Muscle of back (tissue), 11 donors: ENCODE measurements around the gene SUDS3. TPM values are rescaled to one million over a fixed set of nuclear protein-coding genes. Genes with fewer than 3 reads are reported as not detected.
"Not testable (repeated sequence)": the region's sequence is repeated elsewhere in the genome, so short reads cannot be mapped to it uniquely, and the experiment has no call there.

ENCODE experiments used
- DNase-seq, 3 donors: peaks; one replicate each; pipeline versions ENCODE4 v3.0.0 to v3.0.0-alpha.2; 2013
- polyA plus RNA-seq, 10 donors: library from polyadenylated mRNA; unstranded; fragments of 120-200 nt; gene quantifications; one replicate each; pipeline ENCODE4 v1.2.1, GENCODE V29; 2013; ENCODE audit not compliant: insufficient read length in 10 of 10

Gene SUDS3
- polyA plus RNA-seq, 10 donors, result 24.6 to 37.3 (median 30.0) TPM

DNA sequence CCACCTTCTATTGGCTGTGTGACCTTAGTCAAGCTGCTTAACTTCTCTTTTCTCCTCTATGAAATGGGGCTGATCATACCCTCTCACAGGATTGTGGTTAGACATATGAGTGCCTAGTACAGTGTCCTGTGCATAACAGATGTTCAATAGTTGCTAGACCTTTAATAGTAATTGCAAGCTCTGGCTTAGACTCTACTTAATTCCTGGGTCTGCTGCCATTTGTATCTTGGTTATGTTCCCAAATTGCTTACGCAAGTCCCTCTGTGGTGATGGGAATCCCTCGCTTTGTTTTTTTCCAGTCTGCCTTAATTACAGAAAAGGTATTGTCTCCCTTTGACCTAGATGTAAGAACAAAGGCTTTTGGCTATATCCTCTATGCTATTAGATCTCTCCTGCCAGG, 15.1 kb downstream of the SUDS3 start:
- DNase-seq, result peak in 1 of 3 donors; percentile 6

DNA sequence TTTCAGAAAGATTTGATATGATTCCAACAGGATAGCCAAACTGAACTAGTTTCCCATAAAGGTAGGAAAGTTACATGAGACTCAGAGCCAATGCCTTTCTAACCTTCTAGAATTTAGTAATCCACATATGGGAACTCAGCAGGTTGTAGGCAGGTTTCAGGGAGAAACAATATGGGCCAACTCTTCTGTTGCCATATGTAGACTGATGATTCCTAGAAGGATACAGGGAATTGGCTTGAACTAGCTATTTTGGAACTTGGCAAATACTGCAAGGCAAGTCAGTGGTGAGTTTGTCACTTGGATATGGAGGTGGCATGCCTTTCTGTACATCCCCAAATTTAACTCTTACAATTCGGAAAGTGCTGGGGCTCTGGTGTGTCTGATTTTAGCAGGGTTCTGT, 15.5 kb downstream of the SUDS3 start:
- no peak for DNase-seq

DNA sequence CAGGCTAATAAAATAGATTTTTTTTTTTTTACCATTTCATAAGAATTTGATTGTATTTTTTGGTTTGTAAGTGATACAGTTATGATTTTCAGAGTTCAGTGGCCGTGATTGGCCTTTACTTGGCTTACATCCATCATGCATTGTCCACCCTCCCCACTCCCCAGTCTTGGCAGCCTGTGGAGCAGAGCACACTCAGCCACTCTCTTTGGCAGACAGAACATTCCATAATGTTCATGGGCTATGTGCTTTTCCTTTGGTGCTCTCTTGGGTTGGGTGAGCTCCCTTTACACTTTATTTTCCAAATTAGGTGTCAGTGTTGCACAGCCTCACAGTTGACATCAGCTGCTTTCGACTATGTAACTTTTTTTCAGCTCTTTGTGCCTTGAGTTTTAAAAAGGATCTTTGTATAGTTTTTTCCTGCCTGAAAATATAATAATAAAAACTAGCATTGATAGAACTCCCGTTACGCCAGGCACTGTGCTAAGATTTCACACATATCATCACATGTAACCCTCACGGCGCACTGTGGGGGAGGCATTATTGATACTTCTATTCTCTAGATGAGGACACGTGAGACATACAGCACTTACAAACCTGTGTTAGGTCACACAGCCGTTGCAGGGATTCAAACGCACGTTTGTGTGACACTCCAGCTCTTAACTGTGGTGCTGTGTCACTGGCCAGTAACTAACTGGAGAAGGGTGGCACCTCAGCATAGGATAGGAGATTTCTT, 21.5 kb downstream of the SUDS3 start:
- peak in 1 of 3 donors; percentile 11 for DNase-seq

DNA sequence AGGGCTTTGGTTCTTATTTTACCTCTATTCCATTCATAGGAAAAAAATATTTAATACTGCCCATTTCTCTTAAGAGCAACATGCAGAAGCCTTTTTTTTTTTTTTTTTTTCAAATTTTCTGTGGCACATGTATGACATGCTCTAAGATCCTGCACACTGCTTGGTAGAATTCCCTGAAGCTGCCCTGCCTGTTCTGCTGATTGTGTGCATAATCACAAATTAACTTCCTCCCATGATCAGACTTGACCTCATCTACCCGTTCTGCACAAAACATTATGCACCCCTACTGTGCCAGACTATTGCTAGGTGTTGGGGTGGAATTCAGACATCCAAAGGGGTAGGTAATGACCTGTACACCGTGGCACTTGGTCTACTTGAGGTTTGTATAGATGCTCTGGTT, 22.2 kb downstream of the SUDS3 start:
- no peak for DNase-seq

DNA sequence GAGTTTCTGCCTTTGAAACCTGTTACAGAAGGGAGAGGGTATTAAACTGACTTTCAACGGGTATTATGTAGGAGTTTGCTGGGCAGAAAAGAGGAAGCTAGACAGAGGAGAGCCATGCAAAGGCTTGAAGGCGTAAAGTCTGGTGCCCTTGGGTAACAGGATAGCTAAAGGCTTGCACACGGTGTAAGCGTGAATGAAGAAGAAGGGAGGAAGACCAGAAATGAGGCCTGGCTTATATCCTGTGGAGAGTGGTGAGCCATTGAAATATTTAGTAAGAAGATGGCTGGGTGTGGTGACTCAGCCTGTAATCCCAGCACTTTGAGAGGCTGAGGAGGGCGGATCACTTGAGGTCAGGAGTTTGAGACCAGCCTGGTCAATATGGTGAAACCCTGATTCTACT, 22.6 kb downstream of the SUDS3 start:
- no peak for DNase-seq

DNA sequence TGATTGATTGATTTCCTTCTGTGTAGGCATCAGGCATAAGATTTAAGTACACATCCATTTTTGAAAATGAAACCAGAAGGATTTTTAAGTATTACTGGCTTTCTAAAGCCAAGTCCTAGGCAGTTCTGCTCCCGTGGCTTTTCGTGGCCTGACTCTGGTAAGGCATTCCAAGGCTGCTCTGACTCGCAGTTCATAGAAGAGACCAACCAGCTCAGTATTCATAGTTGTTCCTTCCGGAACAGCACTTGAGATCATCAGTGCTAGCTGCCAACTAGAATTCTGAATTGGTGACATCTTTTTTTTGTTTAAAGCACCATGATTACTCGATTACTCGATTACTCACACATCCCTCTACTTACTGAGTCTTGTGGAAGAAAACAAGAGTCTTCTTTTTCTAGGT, 25.9 kb downstream of the SUDS3 start:
- DNase-seq, result peak in 1 of 3 donors; percentile 38

DNA sequence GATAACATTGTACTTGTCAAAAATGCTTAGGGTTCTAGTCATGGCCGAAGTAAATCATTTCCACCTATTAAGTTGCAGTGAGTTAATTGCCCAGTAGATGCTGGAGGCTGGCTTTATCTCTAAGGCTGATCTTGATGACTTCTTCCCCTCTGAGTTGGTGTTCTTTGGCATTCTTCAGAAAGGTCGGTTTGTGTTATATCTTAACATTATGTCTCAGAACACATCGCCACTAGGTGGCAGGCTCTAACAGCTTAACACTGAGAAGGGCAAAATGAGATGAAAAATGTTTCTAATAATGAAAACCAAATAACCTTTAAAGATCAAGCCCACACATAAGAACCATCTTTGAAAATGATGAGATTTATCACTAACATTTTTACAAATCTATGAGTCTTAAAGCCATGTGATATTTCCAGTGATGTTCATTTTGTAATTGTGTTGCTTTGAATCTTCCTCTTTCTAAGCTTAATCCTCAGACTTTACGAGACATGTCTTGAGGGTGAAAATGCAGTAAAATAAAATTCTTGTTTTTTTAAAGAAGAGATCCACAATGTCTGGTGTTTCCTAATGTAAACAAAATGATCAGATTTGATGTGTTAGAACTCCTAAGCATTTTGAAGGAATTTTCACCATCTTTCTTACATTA, 28.6 kb downstream of the SUDS3 start:
- DNase-seq, result peak; percentile 38 to 61 (median 46)

DNA sequence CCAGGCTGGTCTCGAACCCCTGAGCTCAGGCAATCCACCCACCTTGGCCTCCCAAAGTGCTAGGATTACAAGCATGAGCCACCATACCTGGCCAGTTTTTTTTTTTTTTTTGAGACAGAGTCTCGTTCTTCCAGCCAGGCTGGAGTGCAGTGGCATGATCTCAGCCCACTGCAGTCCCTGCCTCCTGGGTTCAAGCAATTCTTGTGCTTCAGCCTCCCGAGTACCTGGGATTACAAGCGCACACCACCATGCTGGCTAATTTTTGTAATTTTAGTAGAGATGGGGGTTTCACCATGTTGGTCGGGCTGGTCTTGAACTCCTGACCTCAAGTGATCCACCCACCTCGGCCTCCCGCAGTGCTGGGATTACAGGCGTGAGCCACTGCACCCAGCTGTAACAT, 31.9 kb downstream of the SUDS3 start:
- DNase-seq, result not testable (repeated sequence)

DNA sequence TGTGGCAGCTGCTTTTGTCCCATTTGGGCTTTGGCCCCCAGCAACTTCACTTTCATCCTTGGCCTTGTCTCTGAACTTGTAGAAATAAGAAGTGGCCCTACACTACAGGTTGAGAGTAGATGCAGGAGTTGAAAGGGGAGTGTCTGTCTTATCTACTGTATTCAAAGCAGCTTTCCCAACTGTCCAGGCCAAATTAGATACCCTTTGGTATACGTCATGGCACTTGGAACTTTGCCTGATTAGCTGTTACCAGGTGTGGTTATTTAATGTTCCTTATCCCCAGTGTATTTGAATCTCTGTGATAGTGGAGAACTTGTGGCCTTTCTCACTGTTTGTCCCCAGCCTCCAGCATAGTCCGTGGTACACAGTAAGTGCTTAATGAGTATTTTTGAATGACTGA, 33.5 kb downstream of the SUDS3 start:
- DNase-seq, result no peak

DNA sequence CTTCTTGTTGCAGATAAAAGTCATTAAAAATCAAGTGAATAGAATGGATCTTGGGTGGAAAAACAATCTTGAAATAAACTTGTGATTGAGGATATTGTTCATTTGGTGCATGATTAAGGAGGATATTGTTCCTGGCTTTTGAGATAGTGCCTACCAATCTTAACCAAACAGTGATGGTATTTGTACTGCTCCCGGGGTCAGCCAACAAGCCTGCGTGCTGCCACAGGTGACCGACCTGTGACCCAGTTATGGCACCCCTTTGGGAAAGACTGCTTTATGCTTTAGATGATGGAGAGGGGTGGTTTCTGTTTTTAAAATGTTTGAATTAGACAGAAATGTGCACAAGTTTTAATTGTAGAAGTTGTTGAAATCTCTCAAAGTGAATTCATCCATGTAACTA, 41.6 kb downstream of the SUDS3 start:
- no peak for DNase-seq

DNA sequence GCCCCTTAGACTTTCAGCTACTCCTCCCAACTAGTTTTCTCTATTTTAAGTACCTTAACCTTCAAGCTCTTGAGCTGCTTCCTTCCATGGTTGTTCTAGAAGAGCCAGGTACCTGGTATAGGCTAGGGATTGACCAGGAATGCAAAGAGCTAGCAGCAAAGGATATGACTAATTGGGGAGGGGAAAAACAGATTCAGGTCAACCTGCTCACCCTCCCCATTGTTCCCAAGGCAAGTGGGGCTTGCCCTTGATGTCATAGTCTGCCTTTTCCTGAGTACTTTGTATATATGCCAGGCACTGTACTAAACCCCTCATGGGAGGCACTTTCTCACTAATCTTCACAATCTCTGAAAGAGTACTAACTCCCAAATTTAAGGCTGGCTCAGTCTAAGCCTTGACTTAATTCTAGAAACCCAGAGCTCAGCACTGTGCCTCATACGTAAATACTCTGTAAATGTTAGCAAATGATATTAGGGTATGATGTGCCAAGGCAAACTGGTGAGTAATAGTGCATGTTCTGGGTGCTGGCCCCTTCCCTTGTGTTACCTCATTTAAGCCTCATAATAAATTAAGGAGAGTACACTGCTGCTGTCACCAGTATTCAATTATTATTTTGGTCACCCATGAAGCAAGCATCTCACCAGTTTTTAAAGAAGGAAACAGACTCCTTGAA, 42.2 kb downstream of the SUDS3 start:
- no peak for DNase-seq

DNA sequence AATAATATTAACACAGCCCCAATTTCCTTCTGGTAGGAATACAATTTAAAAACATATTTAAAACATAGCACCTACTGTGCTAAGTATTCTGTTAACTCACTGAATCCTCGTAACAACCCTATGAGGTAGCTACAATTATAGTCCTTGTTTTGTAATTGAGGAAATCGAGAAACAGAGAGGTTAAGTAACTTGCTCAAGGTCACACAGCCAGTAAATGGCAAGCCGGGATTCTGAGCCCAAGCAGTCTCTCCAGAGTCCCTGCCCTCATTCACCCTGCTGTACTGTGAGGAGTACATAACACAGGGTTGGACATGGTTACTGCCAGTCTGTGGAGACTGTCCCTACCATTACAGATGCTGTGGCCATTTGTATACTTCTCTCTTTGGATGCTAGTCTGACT, 44.3 kb downstream of the SUDS3 start:
- DNase-seq, result no peak

DNA sequence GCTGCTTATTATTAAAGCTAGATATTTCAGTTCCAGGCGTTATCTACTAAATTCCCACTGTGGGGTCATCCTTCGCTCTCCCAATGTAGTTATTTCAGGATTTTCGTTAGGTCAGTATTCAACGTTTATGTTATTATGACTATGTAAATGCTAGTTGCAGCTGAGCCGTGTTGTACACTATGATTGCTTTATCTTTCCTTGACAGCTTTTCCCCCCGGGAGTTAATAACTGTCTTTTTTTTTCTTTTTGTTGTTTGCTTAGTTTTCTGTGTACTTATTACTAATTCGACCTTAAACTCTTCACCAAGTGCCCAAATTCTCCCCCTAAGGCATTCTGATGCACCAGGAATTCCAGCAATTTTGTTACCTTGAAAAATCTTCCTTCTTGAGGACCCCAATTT, 48.5 kb downstream of the SUDS3 start:
- DNase-seq, result no peak

DNA sequence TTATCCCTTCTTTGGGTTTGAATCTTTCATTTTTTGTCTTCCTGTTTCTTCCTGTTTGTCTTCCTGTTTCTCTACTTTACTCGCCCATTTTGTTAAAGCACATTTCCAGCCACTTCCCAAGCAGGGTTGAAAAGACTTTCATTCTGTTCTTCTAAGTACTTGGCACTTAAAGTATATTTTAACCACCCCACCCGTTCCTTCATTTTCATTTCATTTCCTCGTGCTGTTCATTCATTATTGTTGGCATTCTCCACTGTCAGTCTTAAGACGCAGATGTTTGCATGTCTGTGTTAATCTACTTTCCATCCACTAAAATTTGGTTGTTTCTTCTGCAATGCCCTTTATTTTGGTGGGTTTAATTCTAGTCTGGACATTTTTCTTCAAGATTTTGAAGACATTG, 49.0 kb downstream of the SUDS3 start:
- DNase-seq, result no peak

DNA sequence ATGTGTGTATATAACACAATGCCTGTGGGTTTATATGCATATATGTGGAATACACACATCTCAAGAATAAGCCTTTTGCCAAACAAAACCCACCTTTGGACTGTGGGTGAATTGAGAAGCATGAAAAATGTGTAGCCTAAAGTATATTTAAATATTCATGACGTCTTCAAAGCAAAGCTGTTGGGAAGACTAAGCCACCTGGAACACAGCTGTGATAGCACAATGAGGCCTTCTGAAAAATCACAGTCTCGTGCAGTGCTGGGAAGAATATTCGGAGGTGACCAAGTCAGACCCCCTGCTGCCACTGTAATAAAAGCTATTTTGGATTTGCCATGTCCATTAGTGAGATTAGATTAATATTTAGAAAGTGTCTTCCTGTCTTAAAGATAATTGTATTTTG, 51.5 kb downstream of the SUDS3 start:
- DNase-seq, result no peak

DNA sequence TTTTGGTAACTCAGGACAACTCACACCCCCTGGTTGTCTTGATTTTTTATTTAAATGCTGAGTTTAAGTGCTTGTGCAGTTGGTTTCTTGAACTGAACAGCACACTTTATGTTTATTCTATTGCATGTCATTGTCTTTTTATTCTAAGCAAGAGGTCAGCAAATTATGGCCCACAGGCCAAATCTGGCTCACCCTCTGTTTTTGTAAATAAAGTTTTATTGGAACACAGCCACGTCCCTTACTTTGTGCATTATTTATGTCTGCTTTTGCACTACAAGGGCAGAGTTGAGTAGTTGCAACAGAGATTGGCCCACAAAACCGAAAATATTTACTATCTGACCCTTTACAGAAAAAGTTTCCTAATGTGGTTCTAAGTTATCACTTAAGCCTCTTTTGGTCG, 52.3 kb downstream of the SUDS3 start:
- DNase-seq, result no peak

DNA sequence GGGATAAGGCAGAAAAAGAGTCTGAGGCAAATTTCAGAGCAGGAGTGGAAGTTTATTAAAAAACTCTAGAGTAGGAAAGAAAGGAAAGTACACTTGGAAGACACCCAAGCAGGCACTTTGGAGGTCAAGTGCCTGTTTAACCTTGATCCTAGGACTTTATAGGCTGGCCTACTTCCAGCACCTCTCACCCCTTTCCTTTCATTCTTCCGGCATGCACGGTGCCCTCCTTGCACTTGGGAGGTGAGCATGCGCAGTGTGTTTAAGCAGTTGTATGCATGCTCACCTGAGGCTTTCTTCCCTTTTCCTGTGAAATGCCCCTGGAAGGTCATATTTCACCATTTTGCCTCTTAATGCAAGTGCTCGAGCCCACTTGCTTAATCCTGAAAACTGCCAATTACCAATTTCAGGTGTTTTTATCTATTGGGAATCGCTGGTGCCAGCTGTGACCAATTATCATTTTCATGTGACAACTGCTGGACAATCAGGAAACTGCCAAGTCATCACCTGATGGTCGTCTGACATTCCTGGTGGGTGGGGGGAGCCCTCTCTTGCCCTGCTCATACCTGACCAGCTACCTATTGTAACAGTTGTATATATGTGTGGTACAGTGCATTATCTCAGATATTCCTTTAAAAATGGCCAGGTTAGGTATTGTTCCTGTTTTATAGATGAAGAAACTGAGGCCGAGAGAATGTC, 53.5 kb downstream of the SUDS3 start:
- no peak for DNase-seq

DNA sequence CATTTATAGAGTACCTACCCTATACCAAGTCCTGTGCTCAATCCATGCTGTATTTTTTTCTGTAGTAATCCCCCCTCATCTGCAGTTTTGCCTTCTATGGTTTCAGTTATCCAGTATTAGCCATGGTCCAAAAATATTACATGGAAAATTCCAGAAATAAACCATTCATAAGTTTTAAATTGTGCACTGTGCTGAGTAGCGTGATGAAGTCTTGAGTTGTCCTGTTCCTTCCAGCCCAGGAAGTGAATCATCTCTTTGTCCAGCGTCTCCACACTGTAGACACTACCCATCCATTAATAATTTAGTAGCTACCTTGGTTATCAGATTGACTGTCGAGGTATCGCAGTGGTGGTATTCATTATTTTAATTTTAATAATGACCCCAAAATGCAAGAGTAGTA, 54.2 kb downstream of the SUDS3 start:
- no peak for DNase-seq

DNA sequence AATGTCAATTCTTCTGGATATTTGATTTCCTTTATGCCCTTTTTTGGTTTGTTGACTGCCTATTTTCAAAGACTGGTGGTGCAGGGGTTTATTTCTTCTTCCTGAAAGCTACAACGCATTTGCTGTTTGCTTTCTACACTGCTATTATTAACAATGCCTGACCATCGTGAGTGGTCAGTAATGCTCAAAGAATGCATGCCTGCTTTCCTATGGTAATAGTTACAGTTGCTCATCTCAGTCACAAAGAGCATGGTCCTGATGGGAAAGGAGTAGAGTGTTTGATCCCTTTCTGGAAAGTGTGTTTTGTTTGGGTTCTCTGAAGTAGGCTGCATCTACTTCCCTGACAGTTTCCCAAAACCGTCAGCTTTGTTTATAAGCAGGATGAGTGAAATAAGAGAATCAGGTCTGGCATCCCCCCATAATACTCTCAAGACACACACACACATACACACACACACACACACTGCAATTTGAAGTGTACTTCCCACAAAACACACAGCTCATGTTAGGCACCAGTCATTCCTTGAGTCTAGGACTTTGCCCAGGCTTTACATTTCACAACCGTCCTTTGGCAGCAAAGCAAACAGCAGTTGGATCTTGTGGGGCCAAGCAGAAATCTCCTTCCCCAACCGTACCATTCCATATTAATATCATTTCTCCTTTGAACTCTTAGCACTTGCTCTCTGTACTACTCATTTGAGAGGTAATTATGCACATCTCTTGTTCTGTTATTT, 56.6 kb downstream of the SUDS3 start:
- DNase-seq, result no peak

DNA sequence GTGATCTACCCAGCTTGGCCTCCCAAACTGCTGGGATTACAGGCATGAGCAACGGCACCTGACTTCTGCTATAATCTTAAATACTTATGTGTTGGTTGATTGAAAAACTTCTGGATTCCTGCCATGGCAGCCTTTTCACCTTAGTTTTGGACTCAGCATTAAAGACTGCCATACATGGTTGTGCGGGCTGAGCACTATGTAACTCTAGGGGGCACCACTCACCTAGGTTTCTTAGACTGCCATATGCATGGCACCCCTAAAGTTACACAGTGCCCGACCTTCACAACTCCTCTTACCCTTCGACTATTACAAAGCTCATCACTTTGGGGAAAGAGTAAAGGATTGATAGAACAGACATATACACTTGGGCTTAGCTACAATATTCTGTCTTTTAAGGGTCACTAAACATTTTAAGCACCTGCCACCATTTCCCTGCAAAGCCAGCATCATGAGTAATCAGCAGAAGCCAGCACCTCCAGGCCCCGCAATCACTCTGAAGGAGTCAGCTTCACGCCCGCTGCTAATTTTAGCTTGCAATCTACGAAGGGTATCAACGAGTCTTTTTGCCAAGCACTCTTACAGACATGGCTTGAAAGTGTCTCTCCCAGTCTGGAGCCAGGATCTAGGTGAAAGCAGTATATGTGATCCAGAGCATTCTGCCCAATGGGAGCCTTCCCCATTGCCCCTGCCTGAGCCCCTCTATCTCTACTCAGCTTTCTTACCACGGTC, 59.8 kb downstream of the SUDS3 start:
- no peak for DNase-seq

DNA sequence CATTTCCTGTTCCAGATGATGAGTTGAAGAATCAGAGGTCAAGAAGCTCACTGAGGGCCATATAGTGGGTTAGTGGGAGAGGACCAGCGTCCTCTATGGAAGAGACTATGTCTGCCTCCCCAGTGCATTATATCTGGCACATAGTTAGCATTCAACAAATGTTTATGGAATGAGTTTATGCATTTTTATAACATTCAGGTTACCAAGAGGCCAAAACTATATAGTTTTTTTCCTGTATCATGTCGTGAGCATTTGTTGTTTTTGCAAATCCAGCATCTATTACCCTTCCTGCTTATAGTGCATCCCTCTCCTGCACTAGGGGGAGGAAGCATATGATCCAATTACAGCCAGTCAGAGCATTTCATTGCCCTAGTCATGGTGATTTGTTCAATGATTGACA, 60.6 kb downstream of the SUDS3 start:
- peak in 1 of 3 donors; percentile 74 for DNase-seq
